Heart left ventricle (tissue), 16 donors: ENCODE measurements around the gene DRAM1. TPM values are rescaled to one million over a fixed set of nuclear protein-coding genes. Genes with fewer than 3 reads are reported as not detected.

Source experiments
- ATAC-seq, 4 donors: fragments of 200-7000 bp; cut with Tn5 transposase; one replicate each; pipeline ENCODE4 v1.9.1; 2020 to 2022; ENCODE audit warnings: moderate library complexity in 4 of 4, mild to moderate bottlenecking in 3 of 4, moderate number of reproducible peaks in 1 of 4
- DNase-seq, 5 donors: peaks; one replicate each; pipeline ENCODE4 v3.0.0-alpha.2; 2020
- H3K27ac ChIP-seq, 12 donors: fragments of 200-600 bp; sonication (generic) in 4 of 12; one replicate each; pipeline versions ENCODE4 v1.5.0 to v1.8.0; 2016 to 2022; ENCODE audit warnings: mild to moderate bottlenecking in 2 of 12
- H3K27me3 ChIP-seq, 9 donors: fragments of 200-600 bp; sonication (generic) in 2 of 9; one replicate each; pipeline versions ENCODE4 v1.5.1 to v1.8.0; 2016 to 2022; ENCODE audit warnings: mild to moderate bottlenecking in 3 of 9
- H3K36me3 ChIP-seq, 9 donors: fragments of 200-600 bp; sonication (generic) in 2 of 9; one replicate each; pipeline versions ENCODE4 v1.5.0 to v1.8.0; 2018 to 2022; ENCODE audit warnings: mild to moderate bottlenecking in 2 of 9
- H3K4me1 ChIP-seq, 12 donors: fragments of 200-600 bp; sonication (generic) in 4 of 12; one replicate each; pipeline versions ENCODE4 v1.5.0 to v1.8.0; 2016 to 2022; ENCODE audit warnings: mild to moderate bottlenecking in 3 of 12
- H3K4me3 ChIP-seq, 12 donors: fragments of 200-600 bp; sonication (generic) in 4 of 12; one replicate each; pipeline versions ENCODE4 v1.5.0 to v1.8.0; 2017 to 2022; ENCODE audit warnings: mild to moderate bottlenecking in 9 of 12, moderate library complexity in 4 of 12
- H3K9me3 ChIP-seq, 12 donors: fragments of 200-600 bp; sonication (generic) in 4 of 12; one replicate each; pipeline versions ENCODE4 v1.5.0 to v1.8.0; 2016 to 2022; ENCODE audit warnings: mild to moderate bottlenecking in 1 of 12
- CTCF ChIP-seq, 12 donors: fragments of 200-600 bp; sonication (generic) in 4 of 12; IDR thresholded peaks; one replicate each; pipeline versions ENCODE4 v1.5.0 to v1.8.0; 2018 to 2022; ENCODE audit warnings: antibody characterized with exemption in 12 of 12, mild to moderate bottlenecking in 5 of 12
- POLR2A ChIP-seq, 2 donors: fragments of 450-650 bp; IDR thresholded peaks; one replicate each; pipeline ENCODE4 v1.6.1; 2017; ENCODE audit warnings: antibody characterized with exemption in 2 of 2, mild to moderate bottlenecking in 2 of 2, moderate library complexity in 2 of 2
- WGBS, 4 donors: extraction: QIAGEN DNeasy Blood & Tissue Kit in 2 of 4; methylation state at CpG; one replicate each; pipeline versions ENCODE4 v1.1.5 to v1.1.7; 2013 to 2018; 5-methylcytosine and 5-hydroxymethylcytosine counted together
- intact Hi-C, 10 donors: fragments of 100-400 bp; cut with DNase I; formaldehyde crosslinking; loops; one replicate each; pipeline versions ENCODE4 v1.11.1 to v1.14.2; 2022
- polyA plus RNA-seq, 2 donors: library from polyadenylated mRNA; stranded (reverse); fragments of 200-250 nt; gene quantifications; one replicate each; pipeline ENCODE4 v1.2.3, GENCODE V29; 2013
- total RNA-seq, 9 donors: library from RNA; depleted of rRNA in 2 of 9; stranded (reverse); fragments of >200 nt in 2 of 9; fragmentation: NEBNext Ultra II Directional in 3 of 9; extraction: Animal tissue kit (Norgen Biotek cat#: 25700) in 3 of 9; gene quantifications; one replicate each; pipeline versions ENCODE4 v1.1.0 to v1.2.4, GENCODE V29; 2016 to 2023
- donor health status: ischemic (EF 13 %, LVEDD 7.1; RV severe dilation, severe dysfunction).
- donor health status: healthy with polysubstance abuse.
- donor health status: DM: no; HTN: yes; CAD: no.
- donor health status: DM: no; HTN: no; CAD: no.
- donor health status: ischemic (EF 25% LVEDD 6.9; RV normal size, moderate dysfunction).
- donor health status: ischemic (EF 25% LVEDD 5.7; RV mildly dilated, moderate dysfunction).
- donor health status: healthy.
- donor health status: DM: yes; HTN: yes; CAD: no.
- donor health status: ischemic (EF 35%, LVEDD 5.7; RV mildly dilated, moderate dysfunction).
- donor health status: nonischemic (EF 11% LVEDD 7.7; RV severe dilation, severe dysfunction).
- donor health status: DM: yes; HTN: yes; CAD: no.
- donor health status: PGD.
- donor health status: ischemic (EF 29% LVEDD 5.4; RV normal size, mild dysfunction).
- donor health status: nonischemic (EF 23%, LVEDD 6.1; RV moderate dilation, normal function).

DRAM1 gene
- total and polyA plus RNA-seq, 11 donors: 2.9 to 40.7 (median 4.3) TPM

- Histone ChIP-seq H3K4me3 (no peak overlapping the region), H3K27ac (no peak overlapping the region), H3K4me1 (peaks cover 0 to 19% (median 0%) of the 10 kb centered on the region in 12 donors), H3K27me3 (no peaks in the 10 kb centered on the region), H3K9me3 (no peaks in the 10 kb centered on the region), H3K36me3 (no peaks in the 10 kb centered on the region)
- TF ChIP-seq CTCF (IDR thresholded peaks at IDR 0.05): no peak
- TF ChIP-seq POLR2A (IDR thresholded peaks at IDR 0.05): no peak
- ATAC-seq (peak in 1 of 4 donors; percentile 31), DNase-seq (no peak)
- intact Hi-C loops: no loop called here
- WGBS, 4 donors: 81 to 86% (median 84%) methylated on average over 1 of the region's 1 CpG
Observed at GRCh38 chr12:101850199-101850598, 27.2 kb upstream of the DRAM1 start.

- no peaks in the 10 kb centered on the region for H3K9me3 ChIP-seq
- H3K27ac ChIP-seq: no peak overlapping the region
- intact Hi-C loops: no loop called here
- ATAC-seq (no peak), DNase-seq (no peak)
- H3K36me3 ChIP-seq: no peaks in the 10 kb centered on the region
- TF ChIP-seq CTCF (IDR thresholded peaks at IDR 0.05) (no peak), POLR2A (IDR thresholded peaks at IDR 0.05) (no peak)
- peaks cover 0 to 43% (median 2%) of the 10 kb centered on the region in 12 donors for H3K4me1 ChIP-seq
- no peaks in the 10 kb centered on the region for H3K27me3 ChIP-seq
- H3K4me3 ChIP-seq: no peak overlapping the region
Observed at GRCh38 chr12:101852998-101853397, 24.4 kb upstream of the DRAM1 start.

- Histone ChIP-seq H3K27me3 (no peaks in the 10 kb centered on the region), H3K4me3 (no peak overlapping the region), H3K36me3 (no peaks in the 10 kb centered on the region), H3K4me1 (peaks cover 0 to 53% (median 2%) of the 10 kb centered on the region in 12 donors), H3K9me3 (no peaks in the 10 kb centered on the region), H3K27ac (peak overlapping the region in 2 of 12 donors; percentile 18 to 26)
- DNase-seq: no peak
- no peak for ATAC-seq
- WGBS, 4 donors: 92 to 96% (median 95%) methylated on average over 1 of the region's 1 CpG
- no peak for TF ChIP-seq POLR2A (IDR thresholded peaks at IDR 0.05)
- TF ChIP-seq CTCF (IDR thresholded peaks at IDR 0.05): no peak
- intact Hi-C loops: no loop called here
Observed at GRCh38 chr12:101854747-101855146, 22.6 kb upstream of the DRAM1 start.

- intact Hi-C loops: no loop called here
- TF ChIP-seq POLR2A (IDR thresholded peaks at IDR 0.05): no peak
- TF ChIP-seq CTCF (IDR thresholded peaks at IDR 0.05): no peak
- H3K4me1 ChIP-seq: peaks cover 0 to 56% (median 2%) of the 10 kb centered on the region in 12 donors
- H3K27me3 ChIP-seq: no peaks in the 10 kb centered on the region
- no peaks in the 10 kb centered on the region for H3K36me3 ChIP-seq
- WGBS, 4 donors: 16 to 18% (median 16%) methylated on average over 3 of the region's 3 CpGs
- no peak overlapping the region for H3K4me3 ChIP-seq
- no peak for DNase-seq
- peak overlapping the region in 2 of 12 donors; percentile 18 to 26 for H3K27ac ChIP-seq
- no peaks in the 10 kb centered on the region for H3K9me3 ChIP-seq
- peak in 1 of 4 donors; percentile 20 for ATAC-seq
Observed at GRCh38 chr12:101855364-101855884, 22.0 kb upstream of the DRAM1 start.
